Astrocyte (in vitro differentiated cells and primary cell): ENCODE measurements around the gene NME4.

ENCODE experiments used
- CTCF ChIP-seq: IDR thresholded peaks from 2 replicates; pipeline ENCODE4 v1.5.1; 2011; ENCODE audit warnings: low read depth, mild to moderate bottlenecking, inconsistent platforms, low read length, moderate library complexity; ENCODE audit not compliant: insufficient read depth
- EZH2 ChIP-seq: IDR thresholded peaks from 2 replicates; pipeline ENCODE4 v1.6.1; 2012; ENCODE audit warnings: mild to moderate bottlenecking, low read length, inconsistent platforms; ENCODE audit not compliant: insufficient read depth

GRCh38 chr16:377419-377951 lies 19.5 kb upstream of the NME4 start:
- TF ChIP-seq CTCF (no peak), EZH2 (no peak)
